CD4-positive, alpha-beta T cell (primary cell): ENCODE data around the gene ADA. TPM values are rescaled to one million over a fixed set of nuclear protein-coding genes. Genes with fewer than 3 reads are reported as not detected.

Experiments
- ATAC-seq: fragments of 200-7000 bp; cut with Tn5 transposase; one replicate; pipeline ENCODE4 v1.10.0; 2022; ENCODE audit warnings: mild to moderate bottlenecking; ENCODE audit not compliant: poor library complexity
- CTCF ChIA-PET: fragments of 350-600 bp; sonication (Branson Sonifier 250); formaldehyde crosslinking; loops from one replicate; lab custom pipeline; 2021; ENCODE audit warnings: antibody characterized with exemption, inconsistent platforms; lab: Charles Lee
- POLR2A ChIA-PET: fragments of 350-600 bp; sonication (Branson Sonifier 250); formaldehyde crosslinking; loops from one replicate; lab custom pipeline; 2021; ENCODE audit warnings: antibody characterized with exemption, inconsistent platforms; lab: Charles Lee
- DNase-seq, 14 experiments: peaks; one replicate each; pipeline ENCODE4 v3.0.0-alpha.2; 2013 to 2020; ENCODE audit warnings: mixed read lengths in 2 of 14
- H3K27ac ChIP-seq, 2 donors: one replicate each; pipeline versions ENCODE4 v1.5.1 to v1.7.0; 2013; ENCODE audit warnings: low read length in 2 of 2, low read depth in 1 of 2, mild to moderate bottlenecking in 1 of 2
- H3K27me3 ChIP-seq, 2 experiments: 1 replicate in 1 of 2; 2 replicates in 1 of 2; pipeline versions ENCODE4 v1.6.1 to v1.7.0; 2013; ENCODE audit warnings: low read length in 2 of 2, control low read depth in 1 of 2, mild to moderate bottlenecking in 1 of 2, moderate library complexity in 1 of 2; ENCODE audit not compliant: insufficient read depth in 2 of 2, control insufficient read depth in 1 of 2
- H3K36me3 ChIP-seq: one replicate; pipeline ENCODE4 v1.6.1; 2013; ENCODE audit warnings: low read length, control low read depth; ENCODE audit not compliant: insufficient read depth
- H3K4me1 ChIP-seq: one replicate; pipeline ENCODE4 v1.6.1; 2013; ENCODE audit warnings: low read length, control low read depth; ENCODE audit not compliant: insufficient read depth
- H3K4me3 ChIP-seq: one replicate; pipeline ENCODE4 v1.5.1; 2013; ENCODE audit warnings: mild to moderate bottlenecking, low read length, moderate library complexity
- H3K9me3 ChIP-seq, 2 experiments: 1 replicate in 1 of 2; 2 replicates in 1 of 2; pipeline versions ENCODE4 v1.6.1 to v1.7.0; 2013; ENCODE audit warnings: low read length in 2 of 2, mild to moderate bottlenecking in 2 of 2, control low read depth in 1 of 2, moderate library complexity in 1 of 2; ENCODE audit not compliant: control insufficient read depth in 1 of 2, insufficient read depth in 1 of 2
- H3K27ac Mint-ChIP-seq: one replicate; pipeline ENCODE4 v1.8.0; 2020; ENCODE audit warnings: mixed read lengths
- H3K27me3 Mint-ChIP-seq: one replicate; pipeline ENCODE4 v1.8.0; 2021; ENCODE audit warnings: mixed read lengths
- H3K36me3 Mint-ChIP-seq: one replicate; pipeline ENCODE4 v1.8.0; 2021; ENCODE audit warnings: low read depth, mixed read lengths
- H3K4me1 Mint-ChIP-seq: one replicate; pipeline ENCODE4 v1.8.0; 2021; ENCODE audit warnings: low read depth, mixed read lengths
- H3K4me3 Mint-ChIP-seq: one replicate; pipeline ENCODE4 v1.8.0; 2020; ENCODE audit warnings: mild to moderate bottlenecking, mixed read lengths
- H3K9me3 Mint-ChIP-seq: one replicate; pipeline ENCODE4 v1.8.0; 2020; ENCODE audit warnings: mixed read lengths
- intact Hi-C, 2 experiments: fragments of 100-400 bp; cut with DNase I in 1 of 2; cut with micrococcal nuclease in 1 of 2; formaldehyde crosslinking; loops; one replicate each; pipeline versions ENCODE4 v1.15.1 to v1.9.0; 2023 to 2025; cut with DNase I, micrococcal nuclease
- total RNA-seq, 174 experiments: library from RNA in 2 of 174; stranded (reverse) in 2 of 174; gene quantifications; one replicate each; pipeline ENCODE4 v1.2.3 and lab custom pipeline; 2021 to 2026
- TF ChIP-seq, protein P1 (sequence below): fragments of 200-600 bp; IDR thresholded peaks from one replicate; pipeline ENCODE4 v1.8.0; 2022; ENCODE audit warnings: antibody characterized with exemption, mild to moderate bottlenecking

Gene ADA
- total RNA-seq, 2 experiments from 2014 or later: 31.7 to 32.8 TPM

- Mint-ChIP-seq H3K9me3 (no peaks in the 10 kb centered on the region), H3K4me1 (peaks cover 11% of the 10 kb centered on the region), H3K27me3 (no peaks in the 10 kb centered on the region), H3K27ac (no peak overlapping the region), H3K4me3 (no peak overlapping the region), H3K36me3 (no peaks in the 10 kb centered on the region)
- H3K9me3 ChIP-seq: no peaks in the 10 kb centered on the region
- intact Hi-C loops: no loop called here
- DNase-seq (peak in 2 of 14 experiments; percentile 4 to 10), ATAC-seq (peak; percentile 49)
- CTCF ChIA-PET: no interaction called here
- no peaks in the 10 kb centered on the region for H3K4me1 ChIP-seq
- POLR2A ChIA-PET: no interaction called here
- no peak overlapping the region for H3K4me3 ChIP-seq
- no peak overlapping the region for H3K27ac ChIP-seq
- peaks cover 0 to 3% of the 10 kb centered on the region in 2 experiments for H3K27me3 ChIP-seq
- TF ChIP-seq, protein P1, sequence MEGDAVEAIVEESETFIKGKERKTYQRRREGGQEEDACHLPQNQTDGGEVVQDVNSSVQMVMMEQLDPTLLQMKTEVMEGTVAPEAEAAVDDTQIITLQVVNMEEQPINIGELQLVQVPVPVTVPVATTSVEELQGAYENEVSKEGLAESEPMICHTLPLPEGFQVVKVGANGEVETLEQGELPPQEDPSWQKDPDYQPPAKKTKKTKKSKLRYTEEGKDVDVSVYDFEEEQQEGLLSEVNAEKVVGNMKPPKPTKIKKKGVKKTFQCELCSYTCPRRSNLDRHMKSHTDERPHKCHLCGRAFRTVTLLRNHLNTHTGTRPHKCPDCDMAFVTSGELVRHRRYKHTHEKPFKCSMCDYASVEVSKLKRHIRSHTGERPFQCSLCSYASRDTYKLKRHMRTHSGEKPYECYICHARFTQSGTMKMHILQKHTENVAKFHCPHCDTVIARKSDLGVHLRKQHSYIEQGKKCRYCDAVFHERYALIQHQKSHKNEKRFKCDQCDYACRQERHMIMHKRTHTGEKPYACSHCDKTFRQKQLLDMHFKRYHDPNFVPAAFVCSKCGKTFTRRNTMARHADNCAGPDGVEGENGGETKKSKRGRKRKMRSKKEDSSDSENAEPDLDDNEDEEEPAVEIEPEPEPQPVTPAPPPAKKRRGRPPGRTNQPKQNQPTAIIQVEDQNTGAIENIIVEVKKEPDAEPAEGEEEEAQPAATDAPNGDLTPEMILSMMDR: no peak
- H3K36me3 ChIP-seq: no peaks in the 10 kb centered on the region
Observed at GRCh38 chr20:44571362-44571988, 80.0 kb downstream of the ADA start.

GRCh38 chr20:44570367-44570766, 81.1 kb downstream of the ADA start:
- ChIA-PET POLR2A (no interaction called here), CTCF (no interaction called here)
- intact Hi-C loops: no loop called here
- Histone ChIP-seq H3K4me3 (no peak overlapping the region), H3K27ac (no peak overlapping the region), H3K36me3 (no peaks in the 10 kb centered on the region), H3K4me1 (no peaks in the 10 kb centered on the region), H3K9me3 (no peaks in the 10 kb centered on the region), H3K27me3 (peaks cover 0 to 3% of the 10 kb centered on the region in 2 experiments)
- Mint-ChIP-seq H3K27me3 (no peaks in the 10 kb centered on the region), H3K27ac (no peak overlapping the region), H3K4me3 (no peak overlapping the region), H3K4me1 (peaks cover 6% of the 10 kb centered on the region), H3K9me3 (no peaks in the 10 kb centered on the region), H3K36me3 (no peaks in the 10 kb centered on the region)
- TF ChIP-seq, protein P1: no peak
- DNase-seq (no peak), ATAC-seq (no peak)

Other genes starting within 250 kb of the ADA start
- 1 to 10 TPM; 9.0 to 9.9 TPM for gene TTPAL, start 175.8 kb downstream of the ADA start, total RNA-seq
- 10 to 100 TPM; 39.5 to 40.2 TPM for gene SERINC3, start 129.6 kb downstream of the ADA start, total RNA-seq
- gene PKIG, start 69.1 kb downstream of the ADA start, total RNA-seq: 1 to 10 TPM; 1.7 to 2.4 TPM
- gene CCN5, start 63.7 kb upstream of the ADA start, total RNA-seq: not detected
- not detected for gene KCNK15, start 94.2 kb upstream of the ADA start, total RNA-seq
- gene RIMS4, start 158.8 kb upstream of the ADA start, total RNA-seq: not detected
- gene YWHAB, start 234.0 kb upstream of the ADA start, total RNA-seq: 100 to 1,000 TPM; 163 to 167 TPM